ENCODE results near the gene EFNB2. TPM values are rescaled to one million over a fixed set of nuclear protein-coding genes. Genes with fewer than 3 reads are reported as not detected.

Gene EFNB2
- total RNA-seq, 1 donor from 2014 or later, result 197 TPM

DNA sequence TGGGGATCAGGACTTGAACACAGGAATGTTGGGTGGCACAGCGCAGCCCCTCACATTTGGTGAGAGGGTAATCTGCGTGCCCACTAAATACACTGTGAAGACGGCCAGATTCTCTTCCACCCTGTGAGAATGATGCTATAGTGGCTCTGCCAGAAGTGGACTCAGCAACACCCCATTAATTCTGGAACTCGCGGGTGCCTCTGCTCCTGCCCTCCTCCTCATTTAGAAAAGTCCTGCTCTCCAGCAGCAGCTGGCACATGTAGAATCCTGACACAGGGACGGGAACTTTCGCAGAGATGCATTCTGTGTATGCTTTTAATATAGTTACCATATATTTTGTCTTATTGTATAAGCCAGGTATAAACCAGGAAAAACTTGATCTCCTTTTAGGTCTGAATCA lies 57.3 kb downstream of the EFNB2 start:
- Mint-ChIP-seq H3K36me3 (no peaks in the 10 kb centered on the region), H3K27me3 (ENCODE audit: low read depth) (no peaks in the 10 kb centered on the region), H3K4me3 (no peak overlapping the region), H3K27ac (no peak overlapping the region), H3K4me1 (peaks cover 22% of the 10 kb centered on the region), H3K9me3 (peaks cover 10% of the 10 kb centered on the region)
- TF ChIP-seq CTCF (IDR thresholded peaks at IDR 0.05; ENCODE audit: unreplicated experiment), result no peak
- DNase-seq (ENCODE audit: low spot score in 2 of 2, unreplicated experiment in 2 of 2), result no peak

GRCh38 chr13:106477303-106477702 lies 58.2 kb downstream of the EFNB2 start:
- H3K27me3 Mint-ChIP-seq (ENCODE audit: low read depth), result no peaks in the 10 kb centered on the region
- no peak overlapping the region for H3K27ac Mint-ChIP-seq
- no peak for DNase-seq (ENCODE audit: low spot score in 2 of 2, unreplicated experiment in 2 of 2)
- H3K36me3 Mint-ChIP-seq, result no peaks in the 10 kb centered on the region
- H3K9me3 Mint-ChIP-seq, result peaks cover 2% of the 10 kb centered on the region
- no peak overlapping the region for H3K4me3 Mint-ChIP-seq
- TF ChIP-seq CTCF (IDR thresholded peaks at IDR 0.05; ENCODE audit: unreplicated experiment), result no peak
- peaks cover 27% of the 10 kb centered on the region for H3K4me1 Mint-ChIP-seq

- Mint-ChIP-seq H3K4me1 (peaks cover 32% of the 10 kb centered on the region), H3K4me3 (no peak overlapping the region), H3K27me3 (ENCODE audit: low read depth) (no peaks in the 10 kb centered on the region), H3K36me3 (no peaks in the 10 kb centered on the region), H3K27ac (peak overlapping the region; percentile 51), H3K9me3 (no peaks in the 10 kb centered on the region)
- no peak for TF ChIP-seq CTCF (IDR thresholded peaks at IDR 0.05; ENCODE audit: unreplicated experiment)
- no peak for DNase-seq (ENCODE audit: low spot score in 2 of 2, unreplicated experiment in 2 of 2)
Observed at GRCh38 chr13:106475852-106476251, 59.6 kb downstream of the EFNB2 start.

DNA sequence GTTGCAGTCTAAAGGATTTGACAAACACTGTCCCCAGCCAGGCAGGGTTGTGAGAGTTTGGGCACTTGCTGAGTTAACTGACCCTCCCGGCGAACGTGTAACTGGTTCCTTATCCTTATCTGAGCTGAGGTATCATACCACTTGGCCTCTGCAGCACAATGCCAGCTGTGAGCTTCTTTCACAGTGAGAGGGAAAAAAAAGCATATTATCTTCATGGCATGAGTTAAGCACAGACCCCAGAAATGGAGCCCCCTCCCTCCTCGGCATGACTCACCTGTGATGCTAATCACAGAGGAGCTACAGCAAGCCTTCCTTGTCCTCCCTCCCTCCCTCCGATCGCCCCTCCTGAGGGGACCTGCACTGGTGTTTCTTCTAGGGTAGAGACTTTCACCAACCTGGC lies 60.5 kb downstream of the EFNB2 start:
- H3K9me3 Mint-ChIP-seq, result no peaks in the 10 kb centered on the region
- DNase-seq (ENCODE audit: low spot score in 2 of 2, unreplicated experiment in 2 of 2), result no peak
- no peak overlapping the region for H3K27ac Mint-ChIP-seq
- H3K4me3 Mint-ChIP-seq, result no peak overlapping the region
- no peaks in the 10 kb centered on the region for H3K36me3 Mint-ChIP-seq
- peaks cover 25% of the 10 kb centered on the region for H3K4me1 Mint-ChIP-seq
- TF ChIP-seq CTCF (IDR thresholded peaks at IDR 0.05; ENCODE audit: unreplicated experiment), result no peak
- H3K27me3 Mint-ChIP-seq (ENCODE audit: low read depth), result no peaks in the 10 kb centered on the region

DNA sequence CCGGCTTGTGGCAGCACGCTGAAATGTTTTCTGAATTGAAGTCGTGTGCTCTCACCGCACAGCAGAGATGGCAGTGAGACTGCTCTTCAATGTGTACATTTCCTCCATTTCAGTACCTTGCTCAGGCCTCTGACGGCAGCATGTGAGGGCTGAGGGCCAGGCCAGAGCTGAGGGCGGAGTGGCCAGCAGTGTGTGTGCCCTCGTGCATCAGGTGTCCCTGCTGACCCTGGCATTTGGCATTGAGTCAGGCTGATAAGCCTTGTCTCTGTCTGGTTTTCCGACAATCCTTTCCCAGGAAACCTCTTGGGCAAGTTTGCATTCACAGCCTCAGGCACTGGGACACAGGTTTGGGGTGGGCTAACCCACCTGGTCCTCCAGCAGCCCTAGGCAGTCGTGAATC lies 62.3 kb downstream of the EFNB2 start:
- no peak overlapping the region for H3K27ac Mint-ChIP-seq
- H3K4me3 Mint-ChIP-seq, result no peak overlapping the region
- peaks cover 27% of the 10 kb centered on the region for H3K4me1 Mint-ChIP-seq
- no peaks in the 10 kb centered on the region for H3K9me3 Mint-ChIP-seq
- peaks cover 5% of the 10 kb centered on the region for H3K27me3 Mint-ChIP-seq (ENCODE audit: low read depth)
- TF ChIP-seq CTCF (IDR thresholded peaks at IDR 0.05; ENCODE audit: unreplicated experiment), result no peak
- DNase-seq (ENCODE audit: low spot score in 2 of 2, unreplicated experiment in 2 of 2), result no peak
- H3K36me3 Mint-ChIP-seq, result no peaks in the 10 kb centered on the region

GRCh38 chr13:106472621-106473020 lies 62.8 kb downstream of the EFNB2 start:
- H3K27me3 Mint-ChIP-seq (ENCODE audit: low read depth), result peaks cover 5% of the 10 kb centered on the region
- no peaks in the 10 kb centered on the region for H3K9me3 Mint-ChIP-seq
- no peaks in the 10 kb centered on the region for H3K36me3 Mint-ChIP-seq
- H3K4me1 Mint-ChIP-seq, result peaks cover 32% of the 10 kb centered on the region
- peak overlapping the region; percentile 4 for H3K27ac Mint-ChIP-seq
- peak overlapping the region; percentile 50 for H3K4me3 Mint-ChIP-seq
- TF ChIP-seq CTCF (IDR thresholded peaks at IDR 0.05; ENCODE audit: unreplicated experiment), result no peak
- DNase-seq (ENCODE audit: low spot score in 2 of 2, unreplicated experiment in 2 of 2), result no peak

Data from mesothelial cell of epicardium (in vitro differentiated cells).